Muscle layer of duodenum (tissue), 2 donors: ENCODE measurements around the gene KRTAP10-5.

Experiments
- H3K27ac ChIP-seq: one replicate; pipeline ENCODE4 v1.7.0; 2013; ENCODE audit warnings: mild to moderate bottlenecking, low read length
- H3K27me3 ChIP-seq: one replicate; pipeline ENCODE4 v1.7.0; 2013; ENCODE audit warnings: low read depth, mild to moderate bottlenecking, control low read depth, low read length
- H3K36me3 ChIP-seq, 2 donors: one replicate each; pipeline ENCODE4 v1.7.0; 2013; ENCODE audit warnings: low read length in 2 of 2, control low read depth in 1 of 2, mild to moderate bottlenecking in 1 of 2; ENCODE audit not compliant: insufficient read depth in 2 of 2, control insufficient read depth in 1 of 2
- H3K4me1 ChIP-seq, 2 donors: one replicate each; pipeline ENCODE4 v1.7.0; 2013; ENCODE audit warnings: low read length in 2 of 2, mild to moderate bottlenecking in 2 of 2, control low read depth in 1 of 2, moderate library complexity in 1 of 2; ENCODE audit not compliant: insufficient read depth in 2 of 2, control insufficient read depth in 1 of 2
- H3K4me3 ChIP-seq, 2 donors: one replicate each; pipeline ENCODE4 v1.7.0; 2013; ENCODE audit warnings: low read length in 2 of 2, low read depth in 1 of 2, mild to moderate bottlenecking in 1 of 2
- H3K9me3 ChIP-seq, 2 donors: one replicate each; pipeline ENCODE4 v1.7.0; 2013; ENCODE audit warnings: low read length in 2 of 2, control low read depth in 1 of 2, mild to moderate bottlenecking in 1 of 2; ENCODE audit not compliant: control insufficient read depth in 1 of 2
- donor health status: healthy.

The KRTAP10-5 gene

DNA sequence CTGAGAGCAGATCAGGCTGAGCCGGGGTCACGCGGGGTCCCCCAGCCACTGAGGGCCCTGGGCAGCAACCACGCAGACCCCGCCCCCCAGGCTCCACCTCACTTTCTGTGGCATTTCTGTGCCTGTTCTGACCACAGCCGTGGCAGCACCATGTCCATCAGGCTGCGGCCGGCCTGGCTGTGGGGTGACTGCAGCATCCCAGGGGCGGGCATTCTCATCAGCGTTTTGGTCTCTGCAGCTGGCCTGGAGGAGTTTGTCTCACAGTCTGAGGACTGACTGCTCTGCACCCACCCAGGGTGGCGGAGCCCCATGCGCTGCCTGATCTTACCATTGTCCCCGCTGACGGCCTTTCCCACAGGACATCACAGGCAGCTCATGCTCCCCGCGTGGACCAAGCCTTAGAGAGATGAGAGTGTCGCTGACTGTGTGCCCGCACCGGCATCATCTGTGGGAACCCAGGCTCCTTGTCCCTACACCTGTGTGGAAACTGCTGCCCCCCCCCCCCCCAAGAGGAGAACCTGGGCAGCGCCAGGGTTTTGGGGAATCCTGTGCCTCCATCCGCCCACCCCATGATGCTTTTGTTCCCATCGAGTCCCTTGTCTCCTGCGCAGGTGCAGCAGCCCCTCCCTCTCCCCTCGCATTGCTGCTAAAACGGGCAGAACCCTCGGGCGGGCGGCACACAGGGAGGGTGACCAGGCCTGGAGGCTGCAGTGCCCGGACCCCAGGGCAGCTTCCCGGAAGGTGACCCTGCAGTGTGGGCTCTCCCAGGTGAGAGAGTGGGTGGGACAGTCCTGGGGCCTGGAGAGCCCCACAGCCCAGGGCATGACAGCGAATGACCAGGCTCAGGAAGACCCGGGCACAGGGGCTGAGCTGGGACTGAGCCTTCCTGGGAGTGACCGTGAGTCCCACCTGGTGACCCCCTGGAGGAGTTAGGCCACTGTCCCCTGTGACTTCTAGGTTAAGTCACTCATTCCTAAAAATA lies 42.2 kb downstream of the KRTAP10-5 start:
- no peaks in the 10 kb centered on the region for H3K36me3 ChIP-seq
- H3K27ac ChIP-seq: no peak overlapping the region
- H3K4me1 ChIP-seq: no peaks in the 10 kb centered on the region
- H3K4me3 ChIP-seq: no peak overlapping the region
- no peaks in the 10 kb centered on the region for H3K27me3 ChIP-seq
- peaks cover 0 to 4% of the 10 kb centered on the region in 2 donors for H3K9me3 ChIP-seq

DNA sequence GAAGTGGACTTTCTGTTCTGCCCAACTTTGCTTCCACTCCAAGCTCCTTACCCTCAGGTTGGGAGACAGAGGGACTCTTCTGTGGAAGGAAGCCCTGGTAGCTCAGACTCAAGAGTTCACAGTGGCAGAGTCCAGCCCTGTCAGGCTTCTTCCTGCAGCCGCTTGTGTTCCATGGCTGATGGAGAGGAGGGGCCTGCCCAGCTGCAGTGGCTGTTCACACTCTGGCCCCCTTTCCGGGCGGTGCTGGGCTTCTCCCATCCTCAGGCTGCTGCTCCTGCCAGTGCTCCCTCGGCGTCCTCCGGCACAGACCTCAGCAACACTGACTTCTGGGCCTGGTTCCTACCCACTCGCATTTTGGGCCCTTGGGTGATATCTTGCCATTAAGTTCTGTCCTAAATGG lies 44.4 kb downstream of the KRTAP10-5 start:
- Histone ChIP-seq H3K36me3 (no peaks in the 10 kb centered on the region), H3K9me3 (no peaks in the 10 kb centered on the region), H3K4me1 (no peaks in the 10 kb centered on the region), H3K27me3 (no peaks in the 10 kb centered on the region), H3K4me3 (no peak overlapping the region), H3K27ac (no peak overlapping the region)

DNA sequence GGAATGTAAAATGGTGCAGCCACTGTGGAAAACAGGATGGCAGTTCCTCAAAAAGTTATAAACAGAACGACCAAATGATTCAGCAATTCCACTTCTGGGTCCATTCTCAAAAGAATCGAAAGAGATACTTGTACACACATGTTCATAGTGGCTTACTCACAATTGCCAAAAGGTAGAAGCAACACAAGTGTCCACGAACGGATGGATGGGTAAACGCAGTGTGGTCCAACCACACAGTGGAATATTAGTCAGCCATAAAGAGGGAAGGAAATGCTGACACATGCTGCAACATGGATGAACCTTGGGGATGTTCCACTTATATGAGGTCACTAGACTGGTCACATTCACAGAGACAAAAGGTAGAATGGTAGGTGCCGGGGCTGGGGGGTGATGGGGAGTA lies 45.7 kb downstream of the KRTAP10-5 start:
- no peaks in the 10 kb centered on the region for H3K36me3 ChIP-seq
- no peaks in the 10 kb centered on the region for H3K9me3 ChIP-seq
- H3K4me1 ChIP-seq: no peaks in the 10 kb centered on the region
- H3K4me3 ChIP-seq: no peak overlapping the region
- no peaks in the 10 kb centered on the region for H3K27me3 ChIP-seq
- H3K27ac ChIP-seq: no peak overlapping the region

DNA sequence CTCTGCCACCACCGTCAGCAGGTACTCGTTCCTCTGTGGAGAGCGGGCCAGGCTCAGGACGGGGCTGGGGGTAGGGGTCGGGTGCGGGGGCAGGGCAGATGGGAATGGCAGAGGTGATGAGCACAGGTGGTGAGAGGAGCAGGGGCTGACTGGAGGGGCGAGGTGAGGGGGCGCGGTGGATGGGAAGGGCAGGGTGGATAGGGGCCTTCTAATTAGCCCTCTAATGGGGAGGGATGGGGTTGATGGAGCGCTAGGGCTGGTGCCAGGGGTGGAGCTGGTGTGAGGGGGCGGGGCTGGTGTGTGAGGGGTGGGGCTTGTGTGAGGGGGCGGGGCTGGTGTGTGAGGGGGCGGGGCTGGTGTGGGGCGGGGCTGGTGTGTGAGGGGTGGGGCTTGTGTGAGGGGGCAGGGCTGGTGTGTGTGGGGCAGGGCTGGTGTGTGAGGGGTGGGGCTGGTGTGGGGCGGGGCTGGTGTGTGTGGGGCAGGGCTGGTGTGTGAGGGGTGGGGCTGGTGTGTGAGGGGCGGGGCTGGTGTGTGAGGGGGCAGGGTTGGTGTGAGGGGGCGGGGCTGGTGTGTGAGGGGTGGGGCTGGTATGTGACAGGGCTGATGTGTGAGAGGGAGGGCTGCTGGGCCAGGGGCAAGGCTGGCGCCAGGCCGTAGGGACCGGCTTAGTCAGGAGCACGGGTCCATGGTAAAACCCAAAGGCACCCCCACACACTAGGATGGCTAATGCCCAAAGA lies 46.3 kb downstream of the KRTAP10-5 start:
- no peaks in the 10 kb centered on the region for H3K4me1 ChIP-seq
- H3K27me3 ChIP-seq: no peaks in the 10 kb centered on the region
- no peak overlapping the region for H3K4me3 ChIP-seq
- H3K9me3 ChIP-seq: no peaks in the 10 kb centered on the region
- H3K36me3 ChIP-seq: no peaks in the 10 kb centered on the region
- H3K27ac ChIP-seq: no peak overlapping the region

DNA sequence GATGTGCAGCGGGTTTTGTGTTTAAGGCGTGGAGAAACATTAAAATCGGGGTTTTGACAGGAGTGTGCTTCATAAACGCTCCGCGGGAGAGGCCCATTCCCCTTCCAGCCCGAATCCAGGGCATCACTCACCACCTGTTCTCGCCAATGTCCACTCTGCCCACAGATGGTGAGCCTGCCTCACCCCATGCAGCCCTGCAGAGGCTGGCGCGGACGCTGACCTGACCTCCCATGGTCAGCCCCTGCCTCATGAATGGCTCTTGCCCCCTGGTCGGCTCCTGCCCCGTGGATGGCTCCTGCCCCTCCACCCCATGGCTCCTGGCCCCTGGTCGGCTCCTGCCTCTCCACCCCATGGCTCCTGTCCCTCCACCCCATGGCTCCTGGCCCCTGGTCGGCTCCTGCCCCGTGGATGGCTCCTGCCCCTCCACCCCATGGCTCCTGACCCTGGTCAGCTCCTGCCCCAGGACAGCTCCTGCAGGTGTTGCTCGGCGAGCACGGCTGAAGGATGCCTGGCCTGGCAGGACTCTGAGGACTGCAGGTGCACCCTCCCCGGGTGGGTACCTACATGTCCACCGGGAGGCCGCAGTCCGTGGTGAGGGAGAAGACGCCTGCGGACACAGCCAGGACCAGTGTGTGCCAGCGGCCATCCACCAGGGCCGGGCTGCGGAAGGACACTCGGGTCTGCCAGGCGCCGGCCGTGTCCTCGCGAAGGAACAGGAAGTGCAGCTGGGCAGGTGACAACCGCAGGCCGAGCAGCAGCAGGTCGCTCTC lies 47.1 kb downstream of the KRTAP10-5 start:
- Histone ChIP-seq H3K4me3 (no peak overlapping the region), H3K9me3 (no peaks in the 10 kb centered on the region), H3K36me3 (no peaks in the 10 kb centered on the region), H3K27me3 (no peaks in the 10 kb centered on the region), H3K27ac (no peak overlapping the region), H3K4me1 (no peaks in the 10 kb centered on the region)

DNA sequence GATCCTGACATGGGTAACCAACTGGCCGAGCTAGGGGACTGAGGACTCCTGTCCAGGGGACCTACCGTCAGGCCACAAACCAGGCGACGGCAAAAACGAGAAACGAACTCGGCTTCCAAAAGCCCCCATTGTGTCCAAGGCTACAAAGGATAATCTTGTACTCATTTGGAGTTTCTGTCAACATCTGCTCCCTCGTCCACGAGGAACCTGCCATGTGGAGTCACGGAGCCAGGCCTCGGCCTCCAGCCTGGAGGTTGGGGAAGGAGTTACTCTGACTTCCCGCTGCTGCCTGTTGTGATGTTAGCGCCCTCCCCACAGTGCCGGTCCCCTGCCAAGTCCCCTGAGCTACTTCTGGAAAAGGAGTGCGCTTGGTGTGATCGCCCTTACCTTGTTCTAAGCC lies 47.7 kb downstream of the KRTAP10-5 start:
- Histone ChIP-seq H3K4me1 (no peaks in the 10 kb centered on the region), H3K4me3 (no peak overlapping the region), H3K27ac (no peak overlapping the region), H3K9me3 (no peaks in the 10 kb centered on the region), H3K27me3 (no peaks in the 10 kb centered on the region), H3K36me3 (no peaks in the 10 kb centered on the region)

DNA sequence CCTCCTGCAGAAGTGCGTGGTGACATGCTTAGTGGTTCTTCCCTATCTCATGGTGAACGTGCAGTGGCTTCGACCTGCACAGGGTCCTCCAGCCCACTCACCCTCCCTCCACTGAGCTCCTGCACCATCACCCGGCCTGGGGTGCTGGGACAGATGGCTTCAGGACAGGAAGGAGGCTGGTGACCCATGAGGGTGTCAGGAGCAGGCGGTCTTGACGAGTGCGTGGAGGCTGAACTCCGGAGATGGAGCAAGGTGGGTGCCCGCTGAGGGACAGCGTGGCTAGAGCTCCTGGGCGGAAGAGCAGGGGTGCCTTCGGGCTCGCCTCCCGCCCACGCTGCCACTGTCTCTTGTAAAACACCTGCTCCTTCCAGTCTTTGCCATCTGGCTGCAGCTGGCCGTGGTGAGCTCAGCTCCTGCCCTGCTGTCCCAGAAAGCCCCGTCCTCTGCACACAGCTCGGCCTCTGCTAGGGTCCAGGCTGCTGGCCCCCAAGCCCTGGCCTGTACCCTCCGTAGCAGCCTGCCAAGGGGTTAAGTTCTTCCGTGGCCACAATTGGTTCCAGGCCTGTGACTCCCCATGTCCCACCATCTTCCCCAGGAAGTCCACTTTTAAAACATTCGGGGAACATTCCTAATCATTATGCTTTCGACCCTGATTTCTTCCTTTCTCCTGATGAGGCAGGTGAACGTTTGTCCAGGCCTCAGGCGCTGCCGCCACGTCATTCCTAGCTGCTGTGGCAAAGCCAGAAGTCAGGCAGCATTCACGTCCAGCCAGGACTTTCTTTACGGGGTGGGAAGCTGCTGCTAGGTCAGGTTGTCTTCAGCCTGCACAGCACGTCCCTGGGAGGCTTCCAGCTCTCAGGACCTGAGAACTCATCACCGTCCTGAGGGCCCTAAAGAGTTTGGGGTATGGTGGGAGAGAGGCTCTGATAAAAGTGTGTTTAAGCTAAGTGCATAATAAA lies 48.5 kb downstream of the KRTAP10-5 start:
- Histone ChIP-seq H3K4me1 (no peaks in the 10 kb centered on the region), H3K9me3 (no peaks in the 10 kb centered on the region), H3K36me3 (no peaks in the 10 kb centered on the region), H3K27me3 (no peaks in the 10 kb centered on the region), H3K4me3 (no peak overlapping the region), H3K27ac (no peak overlapping the region)

DNA sequence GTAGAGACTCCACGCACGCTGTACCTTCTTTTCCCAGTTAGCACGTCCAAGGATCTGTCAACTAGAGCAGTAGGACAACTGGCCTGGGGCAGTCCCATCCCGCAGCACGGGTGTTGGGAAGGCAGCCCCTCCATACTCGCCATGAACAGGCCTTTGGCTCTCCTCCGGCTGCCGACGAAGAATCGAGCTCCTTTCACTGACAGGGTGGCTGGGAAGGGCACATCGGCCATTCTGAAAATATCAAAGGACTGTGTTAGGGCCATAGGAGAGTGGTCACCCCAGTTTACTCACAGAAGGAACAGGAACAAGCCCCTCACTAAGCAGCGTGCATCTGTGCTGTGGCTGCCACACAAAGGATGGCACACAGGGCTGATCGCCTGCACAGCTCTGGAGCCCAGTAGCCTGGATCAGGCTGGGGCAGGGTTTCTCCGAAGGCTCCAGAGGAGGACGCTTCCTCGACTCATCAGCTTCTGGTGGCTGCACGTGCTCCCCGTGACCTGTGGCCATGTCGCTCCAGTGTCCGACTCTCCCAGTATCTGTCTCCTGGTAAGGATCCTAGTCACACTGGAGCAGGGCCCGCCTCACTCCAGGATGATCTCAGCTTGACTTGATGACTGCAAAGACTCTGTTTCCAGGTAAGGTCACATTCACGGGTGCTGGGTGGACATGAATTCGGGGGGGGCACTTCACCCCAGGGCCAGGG lies 49.4 kb downstream of the KRTAP10-5 start:
- Histone ChIP-seq H3K4me1 (no peaks in the 10 kb centered on the region), H3K27me3 (no peaks in the 10 kb centered on the region), H3K4me3 (no peak overlapping the region), H3K9me3 (no peaks in the 10 kb centered on the region), H3K27ac (no peak overlapping the region), H3K36me3 (no peaks in the 10 kb centered on the region)

DNA sequence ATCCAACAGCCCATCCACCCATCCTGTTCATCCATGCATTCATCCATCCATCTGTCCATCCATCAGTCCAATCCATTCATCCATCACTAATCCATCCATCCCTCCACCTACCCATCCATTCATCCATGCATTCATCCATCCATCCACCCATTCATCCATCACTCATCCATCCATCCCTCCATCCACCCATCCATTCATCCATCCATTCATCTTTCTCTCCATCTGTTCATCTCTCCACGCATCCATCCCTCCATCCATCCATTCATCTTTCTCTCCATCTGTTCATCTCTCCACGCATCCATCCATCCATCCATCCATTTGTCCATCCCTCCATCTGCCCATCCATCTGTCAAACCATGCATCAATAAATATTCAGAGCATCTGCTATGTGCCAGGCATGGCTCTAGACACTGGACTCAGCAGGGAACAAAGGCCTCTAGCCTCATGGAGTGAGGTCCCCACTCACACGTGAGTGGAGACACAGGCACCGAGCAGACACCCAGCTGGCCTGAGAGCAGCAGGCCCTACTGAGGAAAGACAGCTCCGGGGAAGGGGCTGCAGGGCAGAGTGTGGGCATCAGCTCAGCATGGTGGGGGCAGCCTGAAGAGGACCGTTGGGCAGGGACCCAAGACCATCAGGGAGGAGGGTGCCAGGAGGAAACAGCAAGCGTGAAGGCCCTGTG lies 50.0 kb downstream of the KRTAP10-5 start:
- Histone ChIP-seq H3K27me3 (no peaks in the 10 kb centered on the region), H3K27ac (no peak overlapping the region)

More for the DNA sequence above, 50.0 kb downstream of the KRTAP10-5 start:
- H3K36me3 ChIP-seq: no peaks in the 10 kb centered on the region
- H3K4me3 ChIP-seq: no peak overlapping the region
- H3K4me1 ChIP-seq: no peaks in the 10 kb centered on the region
- no peaks in the 10 kb centered on the region for H3K9me3 ChIP-seq
